Measurements from ENCODE around the gene MAT1A. TPM values are rescaled to one million over a fixed set of nuclear protein-coding genes. Genes with fewer than 3 reads are reported as not detected.
"Not testable (repeated sequence)": the region's sequence is repeated elsewhere in the genome, so short reads cannot be mapped to it uniquely, and the experiment has no call there.

MAT1A gene
- total RNA-seq, result not detected

DNA sequence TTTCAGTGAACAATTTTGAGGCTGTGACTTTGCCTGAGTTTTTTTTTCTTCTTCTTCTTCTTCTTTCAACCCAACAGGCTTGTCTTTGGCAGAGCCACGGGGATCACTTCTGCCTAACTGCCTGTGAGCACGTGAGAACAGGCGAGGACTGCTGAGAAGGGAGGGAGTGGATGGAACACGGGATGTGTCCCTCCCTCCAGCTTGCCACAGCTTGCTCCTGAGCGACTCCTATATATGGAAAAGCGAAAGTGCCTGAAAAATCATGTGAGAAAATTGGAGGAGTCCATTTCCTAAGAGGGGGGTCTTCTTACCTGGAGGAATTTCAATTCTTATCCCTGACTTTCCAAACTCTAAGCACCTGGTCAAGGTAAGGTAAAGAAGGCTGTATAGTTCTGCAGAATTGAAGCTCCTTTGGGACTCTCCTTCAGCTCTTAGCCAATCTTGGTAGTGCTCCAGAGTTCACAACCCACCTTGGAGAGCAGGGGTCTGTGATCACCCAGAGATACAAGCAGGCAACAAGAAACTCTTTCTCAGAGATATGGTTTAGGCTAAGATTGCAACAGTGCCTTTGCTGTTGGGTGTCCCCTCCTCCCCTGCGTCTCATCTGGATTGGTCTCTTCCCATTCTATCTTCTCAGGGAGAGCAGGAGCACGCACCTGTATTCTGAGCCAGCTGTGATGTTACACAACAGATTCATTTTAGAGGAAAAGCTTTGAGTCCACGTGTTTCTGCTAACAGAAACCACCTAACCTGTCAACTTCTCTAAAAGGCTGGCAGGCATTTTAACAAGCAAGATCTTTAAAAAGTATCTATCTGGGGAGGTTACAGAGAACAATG, at the start of gene MAT1A:
Gene MAT1A (minus strand): TSS at position 208 of the 837 bp plus-strand sequence. CDS start 235 bp downstream, outside the sequence.
- no peak for DNase-seq

DNA sequence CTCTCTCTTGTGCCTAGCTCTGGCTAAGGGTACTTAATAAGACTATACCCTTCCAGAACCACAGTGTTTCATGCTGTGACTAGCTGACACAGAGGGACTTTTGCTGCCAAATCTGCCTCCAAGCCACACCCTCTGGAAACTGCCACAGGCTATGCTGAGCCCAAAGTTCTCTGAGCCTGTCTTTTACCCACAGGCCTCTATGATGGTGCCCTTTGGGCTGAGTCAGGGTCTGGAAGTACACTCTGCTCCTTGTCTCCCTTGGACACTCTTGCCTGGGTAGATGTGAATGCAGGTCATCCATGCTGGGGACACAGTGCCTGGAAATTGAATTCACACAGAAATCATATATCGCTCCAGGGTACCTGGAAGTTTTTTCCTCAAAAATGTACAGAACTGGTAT, 44.5 kb upstream of the MAT1A start:
- no peak for DNase-seq

DNA sequence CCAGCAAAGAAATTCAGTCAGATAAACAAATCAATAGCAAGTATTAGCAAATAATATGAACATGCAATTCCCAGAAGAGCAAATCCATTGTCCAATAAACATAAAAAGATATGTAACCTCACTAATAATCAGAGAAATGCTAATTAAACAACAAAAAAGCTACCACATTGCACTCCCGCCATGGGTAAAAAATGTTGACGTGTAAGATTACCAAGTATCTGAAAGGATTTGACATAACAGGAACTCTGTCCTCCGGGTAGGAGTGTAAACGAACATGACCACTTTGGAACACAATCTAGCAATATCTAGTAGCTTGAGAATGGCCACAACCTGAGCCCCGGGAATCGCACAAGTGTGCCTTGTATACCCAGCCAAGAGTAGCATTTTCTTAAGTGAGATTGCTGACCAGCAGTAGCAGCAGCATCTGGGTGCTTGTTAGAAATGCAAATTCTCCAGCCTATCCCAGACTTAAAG, 35.5 kb upstream of the MAT1A start:
- no peak for DNase-seq

DNA sequence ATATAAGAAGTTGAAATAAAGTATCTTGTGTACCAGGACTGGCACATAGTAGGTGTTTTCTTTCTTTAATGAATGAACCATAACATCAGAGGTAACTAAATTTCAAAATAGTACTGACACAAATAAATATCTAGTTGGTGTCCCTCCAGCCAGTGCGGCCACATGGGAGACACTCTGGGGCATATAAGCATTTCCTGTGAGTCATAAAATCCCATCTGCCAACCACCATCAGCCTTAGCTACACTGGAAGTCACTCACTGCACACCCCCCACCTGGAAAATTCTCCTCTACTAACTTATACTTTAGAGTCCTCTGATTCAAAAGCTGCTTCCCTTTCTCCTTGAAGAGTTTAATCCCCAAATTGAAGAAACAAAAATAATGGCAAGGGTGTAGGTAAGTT, 34.6 kb upstream of the MAT1A start:
- no peak for DNase-seq

DNA sequence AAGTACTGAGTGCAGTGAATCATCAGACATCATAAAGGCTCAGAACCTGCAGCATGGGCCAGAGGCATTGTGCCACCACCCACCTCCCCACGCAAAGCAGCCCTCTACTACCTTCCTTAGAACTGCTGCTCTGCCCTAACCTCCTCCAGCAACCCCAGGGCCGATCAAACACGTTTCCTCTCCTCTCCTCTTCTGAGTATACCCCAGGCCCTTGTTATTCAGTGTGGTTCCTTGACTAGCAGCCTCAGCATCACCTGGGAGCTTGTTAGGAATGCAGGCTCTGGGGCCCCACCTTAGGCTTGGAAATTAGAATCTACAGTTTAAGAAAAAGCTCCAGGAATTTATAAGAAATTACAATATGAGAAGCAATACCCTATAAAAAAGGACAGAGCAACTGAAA, 33.9 kb upstream of the MAT1A start:
- no peak for DNase-seq

DNA sequence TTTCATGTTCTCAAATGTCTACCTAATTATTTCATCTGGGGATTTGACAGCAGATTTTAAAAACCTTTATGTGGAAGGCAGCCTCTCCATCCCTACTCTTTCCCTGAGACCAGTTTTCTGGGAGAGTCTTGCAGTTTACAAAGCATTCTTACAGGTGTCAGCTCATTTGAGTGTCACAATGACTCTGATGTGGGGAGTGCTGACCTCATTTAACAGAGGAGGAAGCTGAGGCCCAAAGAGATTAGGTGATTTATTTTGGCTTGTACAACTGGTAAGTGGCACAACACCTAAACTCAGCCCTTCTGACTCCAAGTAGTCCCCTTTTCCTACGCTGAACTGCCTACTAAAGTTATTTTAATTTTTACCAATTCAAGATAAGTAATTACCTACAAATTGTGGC, 33.3 kb upstream of the MAT1A start:
- no peak for DNase-seq

DNA sequence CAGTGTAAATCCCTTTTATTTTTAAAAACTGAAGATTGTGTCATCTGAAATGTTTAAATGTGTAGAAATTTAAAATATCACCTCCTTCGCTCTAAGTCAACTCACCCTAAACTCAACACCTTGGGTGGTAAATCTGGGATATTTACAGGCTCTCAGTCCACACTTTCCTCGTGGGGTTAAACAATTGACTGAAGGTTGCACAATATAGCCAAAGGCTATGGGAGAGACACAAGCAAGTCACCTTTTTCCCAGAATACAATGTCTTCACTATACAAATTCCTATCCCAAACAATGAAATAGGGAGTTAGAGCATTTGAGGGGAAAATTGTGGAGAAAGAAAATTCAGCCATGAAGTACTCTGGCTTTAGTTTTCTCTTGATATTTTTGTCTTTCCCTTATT, 32.7 kb upstream of the MAT1A start:
- no peak for DNase-seq

DNA sequence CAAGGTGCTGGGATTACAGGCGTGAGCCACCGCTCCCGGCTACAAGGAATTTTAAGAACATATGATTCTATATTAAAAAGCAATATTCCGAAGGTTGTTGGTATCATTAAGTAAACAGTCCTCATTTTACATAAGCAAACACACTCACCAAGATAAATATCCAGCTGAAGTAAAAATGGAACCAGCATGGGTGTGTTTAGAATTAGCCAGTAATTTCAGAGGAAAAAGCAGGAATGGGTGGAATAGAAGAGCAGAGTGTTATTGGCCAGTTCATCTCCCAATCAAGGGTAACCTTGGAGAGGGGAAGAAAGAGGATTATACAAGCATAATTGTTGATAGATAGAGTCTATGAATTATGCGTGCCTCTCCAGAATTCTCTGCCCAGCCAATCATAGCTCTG, 31.7 kb upstream of the MAT1A start:
- DNase-seq, result no peak

DNA sequence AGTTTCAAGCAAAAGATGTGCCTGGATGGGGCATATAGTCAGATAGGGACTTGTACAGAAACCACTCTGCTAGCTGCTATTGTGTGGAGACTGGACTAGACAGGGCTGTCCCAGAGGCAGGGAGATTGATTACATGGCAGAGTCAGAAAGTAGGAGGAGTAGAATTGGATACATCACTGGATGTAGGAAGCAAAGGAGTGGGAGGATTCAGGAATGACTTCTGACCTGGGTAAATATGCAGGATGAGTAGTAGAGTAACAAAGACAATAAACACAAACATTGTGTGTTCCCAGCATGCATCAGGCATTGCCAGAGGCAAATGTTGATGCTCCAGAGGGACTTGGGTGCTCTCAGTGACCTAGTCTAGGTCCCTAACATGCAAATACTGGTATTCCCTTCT, 30.9 kb upstream of the MAT1A start:
- no peak for DNase-seq

DNA sequence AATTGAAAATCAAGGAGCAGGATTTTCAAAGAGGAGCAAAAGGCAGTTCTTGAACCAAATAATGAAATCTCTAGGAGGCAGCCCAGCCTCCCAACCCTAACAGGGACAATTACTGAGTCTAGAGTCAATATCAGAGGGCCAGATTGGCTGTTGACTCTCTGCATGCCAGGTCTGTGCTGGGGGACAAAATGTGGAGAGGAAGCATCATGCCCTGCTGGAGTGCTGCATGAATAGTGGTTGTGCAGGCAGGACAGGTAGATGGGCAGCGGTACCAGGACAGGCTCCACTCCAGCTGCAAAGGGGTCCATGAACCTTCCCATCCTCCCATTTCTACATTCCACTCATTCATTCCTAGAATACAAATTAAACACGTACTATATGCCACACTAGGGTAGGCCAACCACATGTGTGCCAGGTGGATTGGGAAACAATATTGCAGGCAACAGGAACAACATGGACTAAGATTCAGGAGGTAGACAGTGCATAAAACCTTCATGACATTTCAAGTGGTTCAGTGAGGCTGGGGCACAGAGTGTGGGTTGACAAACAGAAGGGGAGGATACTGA, 30.4 kb upstream of the MAT1A start:
- no peak for DNase-seq

DNA sequence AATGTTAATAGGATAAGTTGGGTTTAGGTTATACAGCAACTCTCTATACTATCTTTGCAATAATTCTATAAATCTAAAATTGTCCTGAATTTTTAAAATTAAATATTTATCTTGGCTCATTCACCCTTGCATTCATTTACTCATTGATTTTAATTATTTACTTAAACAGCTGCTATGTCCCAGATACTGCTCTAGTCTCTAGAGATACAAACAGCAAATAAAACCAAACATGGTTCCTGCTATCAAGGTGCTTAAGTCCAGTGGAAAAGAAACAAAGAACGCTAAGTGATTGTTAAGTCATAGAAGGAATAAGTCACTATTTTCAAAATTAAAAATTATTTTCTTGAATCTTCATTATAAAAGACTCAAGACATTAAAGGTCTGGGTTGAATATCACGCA, 29.9 kb upstream of the MAT1A start:
- no peak for DNase-seq

DNA sequence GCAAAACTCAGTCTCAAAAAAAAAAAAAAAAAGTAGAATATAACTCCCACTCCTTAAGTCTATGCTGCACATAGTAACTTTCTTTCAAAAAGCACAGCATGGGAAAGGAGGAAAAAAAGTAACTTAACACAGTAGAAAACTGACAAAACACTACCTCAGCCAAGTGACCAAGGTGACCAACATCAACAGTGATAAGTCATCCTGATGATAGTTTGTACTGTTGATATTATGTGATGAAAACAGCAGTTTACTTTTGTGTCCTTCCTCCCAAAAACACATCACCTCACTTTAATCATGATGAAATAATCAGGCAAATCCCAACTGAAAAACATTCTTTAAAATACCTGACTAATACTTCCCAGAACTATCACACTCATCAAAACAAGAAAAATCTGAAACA, 29.3 kb upstream of the MAT1A start:
- no peak for DNase-seq

DNA sequence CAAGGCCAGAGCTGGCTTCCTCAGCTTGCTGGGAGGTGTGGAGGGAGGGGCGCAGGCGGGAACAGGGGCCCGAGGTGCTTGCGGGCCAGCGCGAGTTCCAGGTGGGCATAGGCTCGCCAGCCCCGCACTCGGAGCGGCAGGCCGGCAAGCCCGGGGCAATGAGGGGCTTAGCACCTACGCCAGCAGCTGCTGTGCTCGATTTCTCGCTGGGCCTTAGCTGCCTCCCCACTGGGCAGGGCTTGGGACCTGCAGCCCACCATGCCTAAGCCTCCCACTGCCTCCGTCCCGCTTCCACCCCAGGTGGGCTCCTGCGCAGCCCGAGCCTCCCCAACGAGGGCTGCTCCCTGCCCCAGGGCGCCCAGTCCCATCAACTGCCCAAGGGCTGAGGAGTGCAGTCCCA, 25.9 kb upstream of the MAT1A start:
- DNase-seq, result no peak

DNA sequence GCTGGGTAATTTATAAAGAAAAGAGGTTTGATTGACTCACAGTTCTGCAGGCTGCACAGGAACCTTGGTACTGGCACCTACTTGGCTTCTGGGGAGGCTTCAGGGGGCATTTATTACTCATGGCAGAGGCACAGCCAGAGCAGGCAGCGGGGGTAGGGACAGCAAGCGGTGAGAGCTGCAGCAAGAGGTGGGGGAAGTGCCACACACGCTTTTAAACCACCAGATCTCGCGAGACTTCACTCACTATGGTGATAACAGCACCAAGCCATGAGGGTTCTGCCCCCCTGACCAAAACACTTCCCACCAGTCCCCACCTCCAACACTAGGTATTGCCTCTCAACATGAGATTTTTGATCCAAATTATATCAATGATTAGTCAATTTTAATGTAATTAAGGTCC, 24.1 kb upstream of the MAT1A start:
- DNase-seq, result no peak

DNA sequence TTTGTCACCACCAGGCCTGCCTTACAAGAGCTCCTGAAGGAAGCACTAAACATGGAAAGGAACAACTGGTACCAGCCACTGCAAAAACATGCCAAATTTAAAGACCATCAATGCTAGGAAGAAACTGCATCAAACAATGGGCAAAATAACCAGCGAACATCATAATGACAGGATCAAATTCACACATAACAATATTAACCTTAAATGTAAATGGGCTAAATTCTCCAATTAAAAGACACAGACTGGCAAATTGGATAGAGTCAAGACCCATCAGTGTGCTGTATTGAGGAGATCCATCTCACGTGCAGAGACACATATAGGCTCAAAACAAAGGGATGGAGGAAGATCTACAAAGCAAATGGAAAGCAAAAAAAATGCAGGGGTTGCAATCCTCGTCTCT, 16.5 kb upstream of the MAT1A start:
- DNase-seq, result not testable (repeated sequence)

DNA sequence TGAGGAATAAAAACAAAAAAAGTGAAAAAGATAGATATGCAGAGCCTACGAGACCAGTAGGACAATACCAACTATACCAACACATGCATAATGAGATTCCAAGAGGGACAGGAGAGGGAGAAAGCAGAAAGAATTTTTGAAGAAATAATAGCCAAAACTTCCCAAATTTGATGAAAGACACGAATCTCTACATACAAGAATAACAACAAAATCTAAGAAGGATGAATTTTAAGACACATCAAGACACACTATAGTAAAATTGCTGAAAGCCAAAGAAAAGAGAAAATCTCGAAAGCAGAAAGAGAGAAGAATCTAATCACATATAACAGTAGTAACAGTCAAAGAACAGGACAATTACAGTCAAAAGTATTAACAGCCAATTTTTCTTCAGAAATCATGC, 7.5 kb upstream of the MAT1A start:
- no peak for DNase-seq

DNA sequence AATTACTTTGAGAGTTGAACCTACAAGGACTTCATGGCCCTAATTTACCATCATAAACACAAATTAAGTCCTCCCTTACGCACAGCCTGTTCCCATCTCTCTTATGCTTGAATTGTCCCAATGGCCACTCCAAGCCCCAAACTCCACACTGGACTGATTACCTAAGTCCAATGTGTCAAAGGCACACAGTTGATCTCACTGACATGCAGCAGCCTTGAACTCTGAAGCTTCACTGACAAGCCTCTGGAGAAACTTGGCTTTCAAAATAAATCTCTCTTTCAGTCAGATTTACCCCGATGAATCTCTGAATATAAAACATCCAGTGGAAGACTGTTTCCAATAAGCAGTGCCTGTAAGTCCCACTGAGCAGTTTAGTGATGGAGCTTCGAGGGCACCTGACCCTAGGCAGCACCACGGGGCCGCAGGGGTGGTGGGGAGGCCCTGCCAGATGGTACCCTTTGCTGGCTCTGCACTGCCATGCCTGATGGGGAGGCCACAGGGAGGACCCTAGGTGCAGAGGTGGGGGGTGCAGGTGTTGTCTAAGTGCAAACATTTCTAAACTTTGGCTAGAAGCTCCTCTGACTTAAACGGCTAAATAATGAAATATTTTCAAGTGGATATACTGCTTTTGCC, 3.3 kb upstream of the MAT1A start:
- DNase-seq, result no peak

DNA sequence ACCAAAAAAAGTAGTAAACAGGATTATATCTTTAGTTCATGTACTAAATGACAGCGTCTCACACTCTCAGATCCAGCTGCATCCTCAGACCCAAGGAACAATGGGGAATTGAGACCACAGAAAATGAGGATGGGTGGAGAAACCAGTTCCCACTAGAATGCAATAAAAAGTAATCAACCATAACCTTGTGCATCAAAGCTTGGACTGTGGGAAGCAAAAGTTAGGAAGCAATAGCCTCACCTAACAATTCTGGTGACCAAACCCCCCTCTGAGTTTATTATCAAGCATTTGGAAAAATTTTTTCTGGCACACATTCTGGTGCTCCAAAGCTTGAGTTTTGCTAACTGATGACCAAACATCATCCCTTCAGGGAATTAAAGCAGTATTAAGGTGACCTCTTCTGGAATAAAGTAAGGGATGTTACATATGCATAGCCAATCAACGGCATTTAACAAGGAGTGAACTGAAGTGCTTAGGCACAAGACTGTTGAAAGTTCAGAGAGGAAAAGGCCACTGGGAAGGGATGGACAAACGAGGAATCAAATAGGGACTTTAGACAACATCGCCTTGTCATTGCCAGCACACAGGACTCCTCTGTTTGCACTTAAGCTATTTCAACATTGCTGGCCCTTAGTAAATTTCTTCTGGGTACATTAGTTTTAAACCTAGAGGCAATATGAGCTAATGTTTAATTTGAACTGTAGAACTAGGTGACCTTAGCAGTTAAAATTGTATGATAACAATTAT, 1.2 kb upstream of the MAT1A start:
- no peak for DNase-seq

DNA sequence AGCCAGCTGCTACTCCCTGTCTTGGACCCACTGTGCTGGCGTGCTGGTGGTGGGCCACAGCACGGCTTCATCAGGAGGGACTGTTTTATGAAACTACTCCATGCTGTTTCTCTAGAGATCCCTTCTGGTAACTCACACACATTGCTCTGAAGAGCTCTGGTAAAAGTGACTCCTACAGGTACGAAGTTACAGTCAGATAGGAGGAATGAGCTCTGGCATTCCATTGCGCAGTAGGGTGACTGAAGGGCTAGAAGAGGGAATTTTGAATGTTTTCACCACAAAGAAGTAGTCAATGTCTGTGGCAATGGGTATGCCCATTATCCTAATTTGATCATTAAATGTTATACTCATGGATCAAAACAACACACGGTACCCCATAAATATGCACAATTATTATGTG, 609 bp downstream of the MAT1A start:
- DNase-seq, result no peak

DNA sequence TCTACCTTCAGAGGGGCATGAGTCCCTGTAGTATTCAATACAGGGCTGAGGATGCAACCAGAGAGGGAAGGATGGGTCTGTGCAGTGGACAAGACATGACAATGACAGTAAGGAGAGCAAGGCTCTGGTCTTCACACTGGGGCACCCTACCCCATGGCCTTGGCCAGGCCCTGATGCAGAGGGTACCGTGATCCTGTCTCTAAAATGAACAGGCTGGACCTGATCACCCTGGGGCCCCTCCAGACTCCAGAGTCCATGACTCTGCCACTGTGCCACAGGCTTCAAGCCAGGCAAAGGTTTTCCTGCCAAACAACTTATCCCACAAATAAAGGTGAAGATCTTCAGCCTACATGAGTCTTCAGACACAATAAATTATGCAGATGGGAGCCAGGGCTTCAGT, 4.9 kb downstream of the MAT1A start:
- DNase-seq, result no peak

DNA sequence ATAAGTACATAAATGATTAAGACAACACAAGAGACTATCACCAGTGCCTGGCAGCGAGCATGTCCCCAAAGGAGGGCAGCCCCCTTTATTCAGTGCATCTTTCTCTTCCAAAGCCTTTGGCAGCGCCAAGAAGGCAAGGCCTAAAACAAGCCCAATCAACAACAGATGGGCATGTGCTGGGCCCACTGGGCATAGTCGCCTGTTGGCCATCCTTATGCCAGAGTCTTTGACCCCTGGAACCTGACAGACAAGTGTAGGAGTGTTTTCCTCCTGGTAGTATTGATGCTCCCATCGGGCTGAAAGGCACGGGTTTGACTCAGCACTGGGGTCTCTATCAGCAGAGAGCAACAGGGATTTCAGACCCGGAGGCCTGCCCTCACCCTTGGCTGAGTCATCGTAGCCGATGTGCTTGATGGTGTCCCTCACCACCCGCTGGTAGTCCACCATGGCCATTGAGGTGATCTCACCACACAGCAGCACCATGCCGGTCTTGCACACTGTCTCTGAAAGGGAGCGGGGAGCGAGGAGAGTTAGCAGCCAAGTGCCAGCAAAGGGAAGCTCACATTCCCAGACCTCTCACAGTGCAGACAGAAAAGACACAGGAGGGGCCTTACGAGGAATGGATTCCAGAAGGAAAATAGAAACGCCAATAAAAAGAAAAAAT, 5.8 kb downstream of the MAT1A start:
- no peak for DNase-seq

DNA sequence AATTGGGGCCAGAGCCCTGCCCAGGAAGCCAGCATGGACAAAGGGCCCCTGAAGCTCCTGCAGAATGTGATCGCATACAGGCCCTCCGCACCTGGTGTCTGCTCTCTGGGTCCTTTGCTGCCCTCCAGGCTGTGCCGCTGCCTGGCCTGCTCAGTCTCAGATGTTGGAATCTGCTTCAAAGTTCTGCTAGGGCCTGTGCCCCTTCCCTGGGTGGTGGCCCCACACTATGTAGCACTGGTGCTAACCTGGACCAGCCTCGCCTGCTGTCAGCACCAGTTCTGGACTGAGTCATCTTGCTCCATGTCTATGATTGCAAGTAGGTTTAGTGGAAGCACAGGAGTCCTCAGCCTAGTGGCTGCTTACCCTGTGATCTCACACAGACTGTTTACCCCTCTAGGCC, 6.3 kb downstream of the MAT1A start:
- no peak for DNase-seq
